HG03135 (cell line): ENCODE data around the gene REC8.
A peak's percentile ranks its signal among the peaks of the same experiment; 100 is the strongest.

ENCODE experiments used
- ATAC-seq: cut with Tn5 transposase; IDR thresholded peaks from one replicate; pipeline ENCODE4 v1.9.1; 2021; ENCODE audit warnings: mild to moderate bottlenecking, moderate library complexity; ENCODE audit not compliant: unreplicated experiment

The REC8 gene

GRCh38 chr14:24138396-24139271 lies 33.2 kb upstream of the REC8 start:
- ATAC-seq = no peak

- no peak for ATAC-seq
These were observed 32.5 kb upstream of the REC8 start for GRCh38 chr14:24139272-24139934.

- ATAC-seq = peak; percentile 78
These were observed 30.6 kb upstream of the REC8 start, which contains the start of gene EMC9 for GRCh38 chr14:24141097-24141880. EMC9 (minus strand) TSS chr14:24141591; CDS start chr14:24141304, 287 bp downstream.

GRCh38 chr14:24143511-24143910 lies 28.4 kb upstream of the REC8 start:
- no peak for ATAC-seq

GRCh38 chr14:24144451-24144850 lies 27.4 kb upstream of the REC8 start:
- no peak for ATAC-seq

GRCh38 chr14:24145219-24145618 lies 26.7 kb upstream of the REC8 start:
- ATAC-seq = no peak

- ATAC-seq = no peak
These were observed 26.0 kb upstream of the REC8 start for GRCh38 chr14:24145690-24146452.

GRCh38 chr14:24146453-24146977 lies 25.4 kb upstream of the REC8 start, which contains the start of gene PSME2:
PSME2 (minus strand) TSS chr14:24146610; CDS start chr14:24146581, 29 bp downstream.
- peak; percentile 59 for ATAC-seq

GRCh38 chr14:24146978-24147760 lies 24.7 kb upstream of the REC8 start, which contains the start of gene RNF31:
RNF31 (plus strand) TSS chr14:24147498; CDS start chr14:24147699, 201 bp downstream.
- ATAC-seq = peak; percentile 79

GRCh38 chr14:24147761-24148428 lies 24.0 kb upstream of the REC8 start:
- no peak for ATAC-seq

- no peak for ATAC-seq
These were observed 22.4 kb upstream of the REC8 start for GRCh38 chr14:24149302-24149969.

- ATAC-seq = no peak
These were observed 21.8 kb upstream of the REC8 start for GRCh38 chr14:24150061-24150460.

GRCh38 chr14:24150567-24150966 lies 21.3 kb upstream of the REC8 start:
- no peak for ATAC-seq

- no peak for ATAC-seq
These were observed 20.9 kb upstream of the REC8 start for GRCh38 chr14:24150993-24151392.

- ATAC-seq = no peak
These were observed 20.3 kb upstream of the REC8 start for GRCh38 chr14:24151404-24152080.

- no peak for ATAC-seq
These were observed 16.8 kb upstream of the REC8 start for GRCh38 chr14:24155100-24155499.

- ATAC-seq = no peak
These were observed 15.0 kb upstream of the REC8 start for GRCh38 chr14:24156840-24157239.

GRCh38 chr14:24157331-24157730 lies 14.5 kb upstream of the REC8 start:
- no peak for ATAC-seq
